Endothelial cell of umbilical vein (primary cell): ENCODE results near the gene DYNLT1. TPM values are rescaled to one million over a fixed set of nuclear protein-coding genes. Genes with fewer than 3 reads are reported as not detected.

Experiments used
- BruUV-seq: library from RNA; stranded (reverse); fragments of 400-500 nt; replicated peaks from 2 replicates; lab custom pipeline; 2021; lab: Mats Ljungman, UMichigan
- CTCF ChIA-PET: fragments of 300-600, 350-600 bp; sonication (Branson Sonifier 250); formaldehyde crosslinking; loops from one replicate; lab custom pipeline; 2021; ENCODE audit warnings: antibody characterized with exemption, inconsistent platforms; lab: Charles Lee
- POLR2A ChIA-PET: fragments of 300-600, 350-600 bp; sonication (Branson Sonifier 250); formaldehyde crosslinking; loops from one replicate; lab custom pipeline; 2021; ENCODE audit warnings: antibody characterized with exemption, inconsistent platforms; lab: Charles Lee
- DNase-seq: peaks from one replicate; pipeline ENCODE4 v3.0.0-alpha.2; 2011; ENCODE audit warnings: low read depth, low spot score
- FAIRE-seq: peaks from 2 replicates; lab custom pipeline; 2011; peaks lifted over from hg19 to GRCh38; lab: Jason Lieb, UNC
- H2AFZ ChIP-seq: 2 replicates; pipeline ENCODE4 v1.6.0; 2012; ENCODE audit warnings: low read depth, low read length, control low read depth, inconsistent platforms
- H3K27ac ChIP-seq: 2 replicates; pipeline ENCODE4 v1.5.1; 2011; ENCODE audit warnings: low read depth, mild to moderate bottlenecking, control low read depth, low read length, moderate library complexity; ENCODE audit not compliant: insufficient read depth
- H3K27me3 ChIP-seq, 2 experiments: 2 replicates each; pipeline versions ENCODE4 v1.6.0 to v1.6.1; 2011; ENCODE audit warnings: low read length in 2 of 2, mixed read lengths in 1 of 2; ENCODE audit not compliant: control insufficient read depth in 2 of 2, insufficient read depth in 2 of 2
- H3K36me3 ChIP-seq, 2 experiments: 2 replicates in 1 of 2; 3 replicates in 1 of 2; pipeline ENCODE4 v1.5.1; 2011; ENCODE audit warnings: low read length in 2 of 2, mild to moderate bottlenecking in 1 of 2, moderate library complexity in 1 of 2; ENCODE audit not compliant: control insufficient read depth in 2 of 2, insufficient read depth in 2 of 2; ENCODE audit errors: extremely low read depth in 1 of 2
- H3K4me1 ChIP-seq: 3 replicates; pipeline ENCODE4 v1.5.1; 2011; ENCODE audit warnings: mild to moderate bottlenecking, low read length; ENCODE audit not compliant: control insufficient read depth, insufficient read depth; ENCODE audit errors: extremely low read depth
- H3K4me2 ChIP-seq: 2 replicates; pipeline ENCODE4 v1.6.1; 2011; ENCODE audit warnings: low read length, control low read depth, mixed read lengths; ENCODE audit not compliant: insufficient read depth
- H3K4me3 ChIP-seq, 3 experiments: fragments of 200-600 bp in 1 of 3; sonication (generic), shearing (Covaris generic) in 1 of 3; replicated peaks in 1 of 3; 2 replicates each; pipeline ENCODE4 v1.5.1; 2011 to 2016; ENCODE audit warnings: control low read depth in 3 of 3, low read length in 3 of 3, mild to moderate bottlenecking in 2 of 3, inconsistent platforms in 1 of 3, low read depth in 1 of 3, moderate library complexity in 1 of 3; ENCODE audit not compliant: insufficient read depth in 1 of 3
- H3K79me2 ChIP-seq: 2 replicates; pipeline ENCODE4 v1.6.0; 2012; ENCODE audit warnings: low read length, inconsistent platforms; ENCODE audit not compliant: control insufficient read depth, insufficient read depth
- H3K9ac ChIP-seq: replicated peaks from 2 replicates; pipeline ENCODE3; 2011; ENCODE audit warnings: low read length, control low read depth; ENCODE audit not compliant: insufficient read depth; ENCODE audit errors: extremely low read depth
- H3K9me1 ChIP-seq: replicated peaks from 3 replicates; pipeline ENCODE4 v1.6.0; 2011; ENCODE audit warnings: mild to moderate bottlenecking, low read length; ENCODE audit not compliant: control insufficient read depth, insufficient read depth; ENCODE audit errors: extremely low read depth
- H3K9me3 ChIP-seq: replicated peaks from 2 replicates; pipeline ENCODE4 v1.5.1; 2012; ENCODE audit warnings: low read length, inconsistent platforms; ENCODE audit not compliant: control insufficient read depth, insufficient read depth
- H4K20me1 ChIP-seq: replicated peaks from 2 replicates; pipeline ENCODE3; 2011; ENCODE audit warnings: mild to moderate bottlenecking, low read length; ENCODE audit not compliant: control insufficient read depth, insufficient read depth; ENCODE audit errors: extremely low read depth
- CTCF ChIP-seq, 2 donors: IDR thresholded peaks; 1 replicate in 1 of 2; 2 replicates in 1 of 2; pipeline ENCODE4 v1.5.1; 2011; ENCODE audit warnings: low read length in 2 of 2, mild to moderate bottlenecking in 2 of 2, moderate library complexity in 2 of 2, control low read depth in 1 of 2, inconsistent platforms in 1 of 2, low read depth in 1 of 2; ENCODE audit not compliant: insufficient read depth in 1 of 2; ENCODE audit errors: extremely low read depth in 1 of 2
- EZH2 ChIP-seq: IDR thresholded peaks from 2 replicates; pipeline ENCODE4 v1.6.1; 2012; ENCODE audit warnings: borderline replicate concordance, low read depth, mild to moderate bottlenecking, moderate library complexity, low read length, inconsistent platforms; ENCODE audit not compliant: severe bottlenecking
- FOS ChIP-seq: IDR thresholded peaks from 2 replicates; pipeline ENCODE4 v1.6.1; 2011; ENCODE audit warnings: mild to moderate bottlenecking, low read length, moderate library complexity, borderline replicate concordance; ENCODE audit not compliant: insufficient read depth
- GATA2 ChIP-seq: IDR thresholded peaks from 2 replicates; pipeline ENCODE4 v1.7.0; 2011; ENCODE audit warnings: low read depth, mild to moderate bottlenecking, moderate library complexity, mixed read lengths, low read length; ENCODE audit not compliant: insufficient read length, insufficient read depth
- JUN ChIP-seq: IDR thresholded peaks from 2 replicates; pipeline ENCODE4 v1.6.1; 2011; ENCODE audit warnings: borderline replicate concordance, low read depth; ENCODE audit not compliant: insufficient read length, insufficient read depth
- MAX ChIP-seq: IDR thresholded peaks from 2 replicates; pipeline ENCODE4 v1.6.1; 2011; ENCODE audit not compliant: insufficient read depth, insufficient read length
- POLR2A ChIP-seq: IDR thresholded peaks from 2 replicates; pipeline ENCODE4 v1.6.1; 2012; ENCODE audit warnings: low read depth, mild to moderate bottlenecking, control low read depth, low read length
- POLR2AphosphoS5 ChIP-seq: IDR thresholded peaks from 2 replicates; pipeline ENCODE4 v1.6.1; 2012; ENCODE audit warnings: low read depth, mild to moderate bottlenecking, control low read depth, low read length, moderate library complexity; ENCODE audit not compliant: insufficient read depth
- dilution Hi-C: fragments of 300-500 bp; cut with MboI; formaldehyde crosslinking; loops from one replicate; pipeline ENCODE4 v1.15.0; 2019; ENCODE audit warnings: low sequenced_read_pairs; ENCODE audit not compliant: extremely low pct_ligation_motif_present
- intact Hi-C: fragments of 100-400 bp; cut with micrococcal nuclease; formaldehyde crosslinking; loops from one replicate; pipeline ENCODE4 v1.10.0; 2022
- polyA plus RNA-seq, 4 experiments: library from polyadenylated mRNA; depleted of rRNA in 3 of 4; stranded (reverse) in 3 of 4; unstranded in 1 of 4; fragments of >200 nt; gene quantifications; 2 replicates each; pipeline versions ENCODE4 v1.2.1 to v1.2.3, GENCODE V29; 2011 to 2012; ENCODE audit warnings: missing spikeins in 1 of 4
- total RNA-seq: library from RNA; stranded (reverse); gene quantifications from 2 replicates; pipeline ENCODE4 v1.2.3, GENCODE V29; 2021

DYNLT1 gene
- total and polyA plus RNA-seq, 2 donors (not counting 3 experiments of a cell fraction or from before 2014, with no cell fraction given), result 162 to 267 TPM

- H3K4me3 ChIP-seq, result no peak overlapping the region
- POLR2A ChIA-PET, result no interaction called here
- H3K9me1 ChIP-seq, result no peaks in the 10 kb centered on the region
- no peaks in the 10 kb centered on the region for H3K79me2 ChIP-seq
- CTCF ChIA-PET, result interaction anchor here (1.1 kb wide), 1 partner anchor 26 kb away, joined by 4 read pairs; no protein-coding TSS in a partner anchor
- no peaks in the 10 kb centered on the region for H4K20me1 ChIP-seq
- dilution Hi-C loops, result no loop called here
- H3K4me1 ChIP-seq, result no peaks in the 10 kb centered on the region
- no peak overlapping the region for H3K27ac ChIP-seq
- no peak for FAIRE-seq
- intact Hi-C loops, result no loop called here
- BruUV-seq, result no TSS peak
- H3K36me3 ChIP-seq, result no peaks in the 10 kb centered on the region
- TF ChIP-seq POLR2A (no peak), GATA2 (no peak), CTCF (IDR thresholded peaks at IDR 0.05; ENCODE audit: extremely low read depth in 1 of 2, insufficient read depth in 1 of 2, low read depth in 1 of 2, low read length in 2 of 2) (no peak), POLR2AphosphoS5 (no peak)
- peaks cover 21 to 26% of the 10 kb centered on the region in 2 experiments for H3K27me3 ChIP-seq
- no peak overlapping the region for H2AFZ ChIP-seq
- H3K9ac ChIP-seq, result no peak overlapping the region
- no peak for DNase-seq
- H3K4me2 ChIP-seq, result no peak overlapping the region
- no peaks in the 10 kb centered on the region for H3K9me3 ChIP-seq
Measured at GRCh38 chr6:158665332-158665731, 20.8 kb upstream of the DYNLT1 start.

GRCh38 chr6:158663625-158664165 is 19.2 kb upstream of the DYNLT1 start:
- Histone ChIP-seq H3K9ac (no peak overlapping the region), H2AFZ (no peak overlapping the region), H3K27me3 (peaks cover 13 to 26% of the 10 kb centered on the region in 2 experiments), H4K20me1 (no peaks in the 10 kb centered on the region), H3K9me3 (no peaks in the 10 kb centered on the region), H3K27ac (no peak overlapping the region), H3K4me3 (no peak overlapping the region), H3K4me2 (no peak overlapping the region), H3K79me2 (no peaks in the 10 kb centered on the region), H3K4me1 (no peaks in the 10 kb centered on the region), H3K36me3 (no peaks in the 10 kb centered on the region), H3K9me1 (no peaks in the 10 kb centered on the region)
- intact Hi-C loops, result no loop called here
- ChIA-PET CTCF (interaction anchor here (0.9 to 6.6 kb wide), 5 partner anchors 8 to 450 kb away, joined by 3 to 77 read pairs (median 5); partner anchors contain the start of gene DYNLT1), POLR2A (no interaction called here)
- dilution Hi-C loops, result no loop called here
- TF ChIP-seq MAX (no peak), JUN (no peak), EZH2 (no peak), GATA2 (no peak), CTCF (IDR thresholded peaks at IDR 0.05; ENCODE audit: extremely low read depth in 1 of 2, insufficient read depth in 1 of 2, low read depth in 1 of 2, low read length in 2 of 2) (no peak), FOS (no peak), POLR2AphosphoS5 (no peak), POLR2A (no peak)
- BruUV-seq, result no TSS peak
- FAIRE-seq, result no peak
- no peak for DNase-seq
